Measurements from ENCODE around the gene HDAC4.

Gene HDAC4

GRCh38 chr2:239343946-239344856 lies 56.6 kb downstream of the HDAC4 start:
- no peak for DNase-seq

GRCh38 chr2:239343460-239343859 lies 57.4 kb downstream of the HDAC4 start:
- no peak for DNase-seq

GRCh38 chr2:239341840-239342239 lies 59.0 kb downstream of the HDAC4 start:
- no peak for DNase-seq

GRCh38 chr2:239341146-239341732 lies 59.6 kb downstream of the HDAC4 start:
- no peak for DNase-seq

GRCh38 chr2:239339726-239340601 lies 60.9 kb downstream of the HDAC4 start:
- no peak for DNase-seq

- DNase-seq = no peak
These were observed 61.6 kb downstream of the HDAC4 start for GRCh38 chr2:239339241-239339640.

GRCh38 chr2:239337877-239338484 lies 62.8 kb downstream of the HDAC4 start:
- DNase-seq = no peak

GRCh38 chr2:239337122-239337876 lies 63.5 kb downstream of the HDAC4 start:
- no peak for DNase-seq

- DNase-seq = no peak
These were observed 69.3 kb downstream of the HDAC4 start for GRCh38 chr2:239331560-239331959.

- DNase-seq = no peak
These were observed 70.0 kb downstream of the HDAC4 start for GRCh38 chr2:239330836-239331235.

- DNase-seq = no peak
These were observed 70.7 kb downstream of the HDAC4 start for GRCh38 chr2:239329972-239330572.

- DNase-seq = no peak
These were observed 71.4 kb downstream of the HDAC4 start for GRCh38 chr2:239329284-239329971.

GRCh38 chr2:239328351-239329191 lies 72.2 kb downstream of the HDAC4 start:
- no peak for DNase-seq

- DNase-seq = no peak
These were observed 73.1 kb downstream of the HDAC4 start for GRCh38 chr2:239327536-239328350.

GRCh38 chr2:239326831-239327535 lies 73.8 kb downstream of the HDAC4 start:
- no peak for DNase-seq

GRCh38 chr2:239324456-239324855 lies 76.4 kb downstream of the HDAC4 start:
- DNase-seq = no peak

GRCh38 chr2:239323447-239323846 lies 77.4 kb downstream of the HDAC4 start:
- DNase-seq = no peak

- DNase-seq = no peak
These were observed 78.3 kb downstream of the HDAC4 start for GRCh38 chr2:239322416-239323086.

Measured in NCI-H1436 treated with DMSO at 0.1 percent for 48 hours (cell line).